GM12878 (cell line): Measurements from ENCODE around the gene MBD6. TPM values are rescaled to one million over a fixed set of nuclear protein-coding genes. Genes with fewer than 3 reads are reported as not detected.

ENCODE experiments used
- ATAC-seq: fragments of 200-7000 bp; cut with Tn5 transposase; 3 replicates; pipeline ENCODE4 v1.9.1; 2020; ENCODE audit warnings: mild to moderate bottlenecking, moderate library complexity
- BruUV-seq: library from RNA; stranded (reverse); fragments of 400-500 nt; replicated peaks from 2 replicates; lab custom pipeline; 2021; lab: Mats Ljungman, UMichigan
- CTCF ChIA-PET: fragments of 300-600 bp; sonication (Branson Sonifier 250); formaldehyde crosslinking; extraction: SDS; loops from one replicate; lab custom pipeline; 2021; ENCODE audit warnings: inconsistent platforms; lab: Yijun Ruan, JAX
- POLR2A ChIA-PET: fragments of 350-600 bp; formaldehyde crosslinking; extraction: SDS; loops from one replicate; lab custom pipeline; 2021; ENCODE audit warnings: inconsistent platforms; lab: Charles Lee
- RAD21 ChIA-PET: fragments of 300-600 bp; sonication (Branson Sonifier 250); formaldehyde crosslinking; loops from one replicate; lab custom pipeline; 2023; ENCODE audit warnings: antibody characterized with exemption; ENCODE audit not compliant: unreplicated experiment; lab: Charles Lee
- SMC1A ChIA-PET: fragments of 300-600 bp; sonication (Branson Sonifier 250); formaldehyde crosslinking; loops from one replicate; lab custom pipeline; 2023; ENCODE audit not compliant: unreplicated experiment, uncharacterized antibody; lab: Charles Lee
- DNase-seq: peaks from one replicate; pipeline ENCODE4 v3.0.0-alpha.2; 2011; ENCODE audit warnings: low read depth, low spot score
- FAIRE-seq: peaks from 3 replicates; lab custom pipeline; 2011; peaks lifted over from hg19 to GRCh38; lab: Jason Lieb, UNC
- H2AFZ ChIP-seq: 2 replicates; pipeline ENCODE4 v1.6.0; 2011; ENCODE audit warnings: low read depth, low read length, control low read depth; ENCODE audit not compliant: control insufficient read depth
- H3K27ac ChIP-seq: 2 replicates; pipeline ENCODE4 v1.5.1; 2011; ENCODE audit warnings: control low read depth; ENCODE audit not compliant: control insufficient read depth, insufficient read depth
- H3K27me3 ChIP-seq, 2 experiments: replicated peaks in 1 of 2; 2 replicates each; pipeline versions ENCODE4 v1.6.0 to v1.6.1; 2011; ENCODE audit warnings: low read length in 1 of 2; ENCODE audit not compliant: control insufficient read depth in 2 of 2, insufficient read depth in 2 of 2
- H3K36me3 ChIP-seq, 2 experiments: 2 replicates each; pipeline ENCODE4 v1.5.1; 2011; ENCODE audit warnings: low read length in 1 of 2; ENCODE audit not compliant: control insufficient read depth in 2 of 2, insufficient read depth in 2 of 2
- H3K4me1 ChIP-seq: 2 replicates; pipeline ENCODE4 v1.6.1; 2011; ENCODE audit warnings: mild to moderate bottlenecking, low read length, moderate library complexity, mixed read lengths; ENCODE audit not compliant: control insufficient read depth, insufficient read depth
- H3K4me2 ChIP-seq: 2 replicates; pipeline ENCODE4 v1.6.0; 2011; ENCODE audit warnings: control low read depth; ENCODE audit not compliant: control insufficient read depth, insufficient read depth
- H3K4me3 ChIP-seq: fragments of 200-600 bp; sonication (generic); 2 replicates; pipeline ENCODE4 v1.5.1; 2016
- H3K79me2 ChIP-seq: 2 replicates; pipeline ENCODE4 v1.6.0; 2011; ENCODE audit warnings: low read length; ENCODE audit not compliant: control insufficient read depth, insufficient read depth
- H3K9ac ChIP-seq: 2 replicates; pipeline ENCODE4 v1.8.0; 2011; ENCODE audit warnings: low read length, control low read depth, mixed read lengths; ENCODE audit not compliant: control insufficient read depth, insufficient read depth
- H3K9me3 ChIP-seq: replicated peaks from 3 replicates; pipeline ENCODE4 v1.5.1; 2011; ENCODE audit warnings: mild to moderate bottlenecking, low read length; ENCODE audit not compliant: control insufficient read depth, insufficient read depth
- H4K20me1 ChIP-seq: 2 replicates; pipeline ENCODE4 v1.6.0; 2011; ENCODE audit not compliant: control insufficient read depth, insufficient read depth
- BHLHE40 ChIP-seq, 2 experiments: fragments of 450-650 bp in 1 of 2; IDR thresholded peaks; 2 replicates each; pipeline ENCODE4 v1.6.1; 2011 to 2017; ENCODE audit warnings: low read depth in 2 of 2, borderline replicate concordance in 1 of 2, improper control_type of control experiment in 1 of 2, low read length in 1 of 2, mild to moderate bottlenecking in 1 of 2
- BRCA1 ChIP-seq: IDR thresholded peaks from 2 replicates; pipeline ENCODE4 v1.6.1; 2011; ENCODE audit warnings: low read depth, low read length, improper control_type of control experiment
- CHD2 ChIP-seq: IDR thresholded peaks from 2 replicates; pipeline ENCODE4 v1.6.1; 2011; ENCODE audit warnings: low read depth, low read length, improper control_type of control experiment, borderline replicate concordance
- EGR1 ChIP-seq, 2 experiments: IDR thresholded peaks; 1 replicate in 1 of 2; 2 replicates in 1 of 2; pipeline ENCODE4 v1.6.1; 2011 to 2012; ENCODE audit warnings: low read depth in 2 of 2, low read length in 2 of 2, borderline replicate concordance in 1 of 2, mild to moderate bottlenecking in 1 of 2, moderate library complexity in 1 of 2
- FOS ChIP-seq: IDR thresholded peaks from 3 replicates; pipeline ENCODE4 v1.6.1; 2011; ENCODE audit warnings: borderline replicate concordance; ENCODE audit not compliant: insufficient read length; ENCODE audit errors: extremely low read depth
- HCFC1 ChIP-seq: fragments of 150-350 bp; IDR thresholded peaks from 2 replicates; pipeline ENCODE4 v1.6.1; 2014; ENCODE audit warnings: low read length
- MYC ChIP-seq: IDR thresholded peaks from 2 replicates; pipeline ENCODE4 v1.6.1; 2011; ENCODE audit warnings: mild to moderate bottlenecking, low read length, moderate library complexity, inconsistent platforms; ENCODE audit not compliant: insufficient read depth, insufficient replicate concordance, insufficient read length, severe bottlenecking
- NFYA ChIP-seq: IDR thresholded peaks from 2 replicates; pipeline ENCODE4 v1.6.1; 2011; ENCODE audit warnings: low read depth, mild to moderate bottlenecking, low read length, improper control_type of control experiment, borderline replicate concordance
- NKRF ChIP-seq: fragments of 450-650 bp; conservative IDR thresholded peaks from 2 replicates; pipeline ENCODE4 v1.6.1; 2017; ENCODE audit warnings: mild to moderate bottlenecking, moderate library complexity
- RELA ChIP-seq: fragments of 450-650 bp; IDR thresholded peaks from 2 replicates; pipeline ENCODE4 v1.8.0; 2014; ENCODE audit warnings: borderline replicate concordance; ENCODE audit not compliant: partially characterized antibody
- SMC3 ChIP-seq: IDR thresholded peaks from 2 replicates; pipeline ENCODE4 v1.6.1; 2011; ENCODE audit warnings: low read length, improper control_type of control experiment, borderline replicate concordance
- SPI1 ChIP-seq: IDR thresholded peaks from 2 replicates; pipeline ENCODE4 v1.6.1; 2011; ENCODE audit warnings: low read depth, mild to moderate bottlenecking, low read length, moderate library complexity, borderline replicate concordance; ENCODE audit not compliant: insufficient read depth
- TBL1XR1 ChIP-seq: IDR thresholded peaks from 2 replicates; pipeline ENCODE4 v1.6.1; 2012; ENCODE audit warnings: low read depth, low read length, improper control_type of control experiment
- ZNF24 ChIP-seq: fragments of 450-650 bp; IDR thresholded peaks from 2 replicates; pipeline ENCODE4 v1.6.1; 2017; ENCODE audit warnings: antibody characterized with exemption, mild to moderate bottlenecking
- ZSCAN29 ChIP-seq: fragments of 450-650 bp; IDR thresholded peaks from 2 replicates; pipeline ENCODE4 v1.6.1; 2017; ENCODE audit warnings: mild to moderate bottlenecking, moderate library complexity
- WGBS: methylation state at CpG from one replicate; pipeline ENCODE4 v1.1.6; 2016; ENCODE audit warnings: low lambda C conversion rate; ENCODE audit not compliant: insufficient replicate concordance, insufficient coverage; ENCODE audit errors: missing lambda C conversion rate; 5-methylcytosine and 5-hydroxymethylcytosine counted together
- in situ Hi-C: fragments of 300-500 bp; cut with MboI; formaldehyde crosslinking; loops from 9 replicates; pipeline ENCODE4 v1.14.3; 2018; ENCODE audit warnings: mixed read lengths
- intact Hi-C: fragments of 100-400 bp; cut with micrococcal nuclease; formaldehyde crosslinking; loops from one replicate; pipeline ENCODE4 v1.14.2; 2022; ENCODE audit not compliant: unreplicated experiment
- polyA plus RNA-seq, 11 experiments: library from polyadenylated mRNA; depleted of rRNA in 4 of 11; unstranded in 6 of 11; stranded (reverse) in 5 of 11; fragments of >200 nt; fragmentation: Nextera tagmentation in 4 of 11; fragmentation: Illumina TruSeq in 1 of 11; extraction: Ambion mirVana in 4 of 11; extraction: Trizol in 1 of 11; gene quantifications; 1 replicate in 1 of 11; 2 replicates in 10 of 11; pipeline versions ENCODE4 v1.2.1 to v1.2.3, GENCODE V29; 2011 to 2016; ENCODE audit warnings: inconsistent platforms in 2 of 11, missing spikeins in 2 of 11, low read depth in 1 of 11
- total RNA-seq, 4 experiments: library from RNA; depleted of rRNA in 3 of 4; stranded (reverse); fragments of >200 nt in 3 of 4; fragmentation: Illumina TruSeq in 1 of 4; extraction: Trizol in 1 of 4; gene quantifications; 2 replicates each; pipeline versions ENCODE4 v1.2.1 to v1.2.3, GENCODE V29; 2013 to 2021
- TF ChIP-seq, protein P1 (sequence below): IDR thresholded peaks from 2 replicates; pipeline ENCODE4 v1.6.1; 2011; ENCODE audit warnings: low read depth, mild to moderate bottlenecking, low read length, moderate library complexity, borderline replicate concordance; ENCODE audit errors: extremely low read depth
- TF ChIP-seq, protein P2 (sequence below): IDR thresholded peaks from 2 replicates; pipeline ENCODE4 v1.6.1; 2011; ENCODE audit warnings: borderline replicate concordance, low read depth, mild to moderate bottlenecking, moderate library complexity, low read length; ENCODE audit not compliant: insufficient read depth, poor library complexity, severe bottlenecking

The MBD6 gene
- total and polyA plus RNA-seq, 10 of the 15 experiments (the other 5 are each of a cell fraction or from before 2014, with no cell fraction given) = 1.5 to 52.7 (median 6.8) TPM

- TF ChIP-seq, protein P1, sequence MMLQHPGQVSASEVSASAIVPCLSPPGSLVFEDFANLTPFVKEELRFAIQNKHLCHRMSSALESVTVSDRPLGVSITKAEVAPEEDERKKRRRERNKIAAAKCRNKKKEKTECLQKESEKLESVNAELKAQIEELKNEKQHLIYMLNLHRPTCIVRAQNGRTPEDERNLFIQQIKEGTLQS = no peak
These were observed 30.9 kb downstream of the MBD6 start (continued) for GRCh38 chr12:57553343-57554202.

DNA sequence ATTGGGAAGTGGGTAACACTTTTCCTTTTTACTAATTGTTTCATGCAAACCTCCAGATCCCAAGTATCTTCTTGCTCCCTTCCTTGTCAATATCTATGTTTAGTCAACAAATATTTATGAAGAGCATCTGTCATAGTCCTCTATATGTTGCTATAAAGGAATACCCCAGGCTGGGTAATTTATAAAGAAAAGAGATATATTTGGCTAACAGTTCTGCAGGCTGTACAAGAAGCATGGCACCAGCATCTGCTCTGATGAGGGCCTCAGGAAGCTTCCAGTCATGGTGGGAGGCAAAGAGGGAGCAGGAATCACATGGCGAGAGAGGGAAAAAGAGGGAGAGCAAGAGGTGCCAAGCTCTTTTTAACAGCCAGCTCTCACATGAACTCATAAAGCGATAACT lies 31.8 kb downstream of the MBD6 start:
- no peaks in the 10 kb centered on the region for H4K20me1 ChIP-seq
- H3K27ac ChIP-seq = no peak overlapping the region
- no peak overlapping the region for H2AFZ ChIP-seq
- in situ Hi-C loops (no loop called here), intact Hi-C loops (no loop called here)
- POLR2A ChIA-PET = no interaction called here
- ATAC-seq (no peak), FAIRE-seq (no peak), DNase-seq (no peak)
- no peaks in the 10 kb centered on the region for H3K36me3 ChIP-seq
- no peaks in the 10 kb centered on the region for H3K79me2 ChIP-seq
- 75% methylated on average over 2 of the region's 2 CpGs for WGBS
- RAD21 ChIA-PET = no interaction called here
- peaks cover 0 to 3% of the 10 kb centered on the region in 2 experiments; a peak in 1 of 4 replicates for H3K27me3 ChIP-seq
- no peak overlapping the region for H3K4me2 ChIP-seq
- H3K4me1 ChIP-seq = 0 out of 2 replicates have a peak, but pooled peaks cover under 1% of the 10 kb centered on the region
- no peaks in the 10 kb centered on the region for H3K9me3 ChIP-seq
- CTCF ChIA-PET = interaction anchor here (1.7 kb wide), 1 partner anchor 99 kb away, joined by 4 read pairs; the partner anchor contains the start of gene INHBE
- no TSS peak for BruUV-seq
- no peak overlapping the region for H3K9ac ChIP-seq
- SMC1A ChIA-PET = no interaction called here
- H3K4me3 ChIP-seq = no peak overlapping the region
- TF ChIP-seq TBL1XR1 (no peak), MYC (no peak), NFYA (no peak), SPI1 (no peak), SMC3 (no peak), RELA (no peak), ZNF24 (no peak), FOS (no peak), BRCA1 (no peak), BHLHE40 (IDR thresholded peaks at IDR 0.05; ENCODE audit: borderline replicate concordance in 1 of 2, low read depth in 2 of 2, low read length in 1 of 2) (no peak), CHD2 (no peak), HCFC1 (no peak), ZSCAN29 (no peak), EGR1 (IDR thresholded peaks at IDR 0.05; ENCODE audit: borderline replicate concordance in 1 of 2, low read depth in 2 of 2, low read length in 2 of 2) (no peak), NKRF (no peak)
- TF ChIP-seq, protein P2, sequence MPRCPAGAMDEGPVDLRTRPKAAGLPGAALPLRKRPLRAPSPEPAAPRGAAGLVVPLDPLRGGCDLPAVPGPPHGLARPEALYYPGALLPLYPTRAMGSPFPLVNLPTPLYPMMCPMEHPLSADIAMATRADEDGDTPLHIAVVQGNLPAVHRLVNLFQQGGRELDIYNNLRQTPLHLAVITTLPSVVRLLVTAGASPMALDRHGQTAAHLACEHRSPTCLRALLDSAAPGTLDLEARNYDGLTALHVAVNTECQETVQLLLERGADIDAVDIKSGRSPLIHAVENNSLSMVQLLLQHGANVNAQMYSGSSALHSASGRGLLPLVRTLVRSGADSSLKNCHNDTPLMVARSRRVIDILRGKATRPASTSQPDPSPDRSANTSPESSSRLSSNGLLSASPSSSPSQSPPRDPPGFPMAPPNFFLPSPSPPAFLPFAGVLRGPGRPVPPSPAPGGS = no peak
